Right renal pelvis (tissue), 4 donors: ENCODE measurements around the gene ANKS4B. TPM values are rescaled to one million over a fixed set of nuclear protein-coding genes. Genes with fewer than 3 reads are reported as not detected.
"Not testable (repeated sequence)": the region's sequence is repeated elsewhere in the genome, so short reads cannot be mapped to it uniquely, and the experiment has no call there.

Source experiments
- DNase-seq, 4 donors: peaks; one replicate each; pipeline ENCODE4 v3.0.0-alpha.2; 2013; ENCODE audit warnings: low read depth in 4 of 4, low spot score in 3 of 4, missing footprints in 1 of 4
- polyA plus RNA-seq, 4 donors: library from polyadenylated mRNA; unstranded; fragments of 120-200 nt; gene quantifications; one replicate each; pipeline ENCODE4 v1.2.1, GENCODE V29; 2013; ENCODE audit not compliant: insufficient read length in 4 of 4

Gene ANKS4B
- polyA plus RNA-seq, 4 donors, result 4.2 to 5.8 (median 4.8) TPM

DNA sequence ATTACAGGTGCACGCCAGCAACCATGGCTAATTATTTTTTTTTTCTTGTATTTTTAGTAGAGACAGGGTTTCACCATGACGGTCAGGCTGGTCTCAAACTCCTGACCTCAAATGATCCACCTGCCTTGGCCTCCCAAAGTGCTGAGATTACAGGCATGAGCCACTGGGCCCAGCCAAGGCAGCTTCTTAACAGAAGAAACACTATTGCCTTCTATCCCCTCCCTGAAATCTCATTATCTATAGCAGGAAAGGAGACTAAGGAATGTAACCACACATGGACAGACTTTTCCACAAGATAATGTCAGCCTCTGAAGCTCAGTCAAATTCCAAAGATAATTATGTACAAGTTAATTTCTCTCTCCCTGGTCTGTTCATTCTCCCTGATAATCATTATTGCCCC, 16.4 kb upstream of the ANKS4B start:
- DNase-seq, result no peak

DNA sequence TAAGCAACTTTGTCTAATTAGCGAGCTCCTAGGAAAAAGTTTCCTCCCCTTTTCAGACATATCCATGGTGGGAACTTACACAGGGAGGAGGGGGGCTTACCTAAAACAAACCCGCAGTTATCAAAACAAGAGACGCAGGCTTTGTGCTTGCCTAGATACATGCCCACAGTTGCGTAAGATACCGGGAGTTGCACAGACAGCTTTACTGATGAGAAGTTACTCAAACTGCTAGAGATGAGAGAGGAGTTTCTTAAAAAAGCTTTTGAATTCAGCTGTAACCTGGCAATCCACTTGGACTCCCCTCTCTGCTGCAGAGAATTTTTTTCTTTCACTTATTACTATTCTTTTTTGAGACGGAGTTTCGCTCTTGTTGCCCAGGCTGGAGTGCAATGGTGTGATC, 15.3 kb upstream of the ANKS4B start:
- DNase-seq, result no peak

DNA sequence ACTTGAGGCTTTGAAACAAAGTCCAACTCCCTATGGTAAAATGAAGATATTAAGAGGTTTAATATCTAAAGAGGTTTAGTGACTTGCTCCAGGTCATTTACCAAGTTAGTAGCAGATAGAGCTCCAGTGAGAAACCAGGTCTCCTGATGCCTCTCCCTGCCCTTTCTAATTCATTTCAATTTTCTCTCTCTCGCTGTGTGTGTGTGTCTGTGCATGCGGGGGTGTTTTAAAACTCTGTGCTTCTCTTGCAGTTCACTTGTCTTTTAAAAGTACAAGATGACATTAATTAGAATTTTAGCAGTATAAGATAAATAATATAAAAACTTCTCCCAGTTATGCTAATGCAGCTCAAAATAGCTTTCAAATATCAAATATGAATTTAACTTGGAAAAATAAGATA, 13.9 kb upstream of the ANKS4B start:
- no peak for DNase-seq

- DNase-seq, result no peak
Measured at GRCh38 chr16:21222495-21223337, 10.8 kb upstream of the ANKS4B start.

- DNase-seq, result no peak
Measured at GRCh38 chr16:21223787-21224186, 9.7 kb upstream of the ANKS4B start.

DNA sequence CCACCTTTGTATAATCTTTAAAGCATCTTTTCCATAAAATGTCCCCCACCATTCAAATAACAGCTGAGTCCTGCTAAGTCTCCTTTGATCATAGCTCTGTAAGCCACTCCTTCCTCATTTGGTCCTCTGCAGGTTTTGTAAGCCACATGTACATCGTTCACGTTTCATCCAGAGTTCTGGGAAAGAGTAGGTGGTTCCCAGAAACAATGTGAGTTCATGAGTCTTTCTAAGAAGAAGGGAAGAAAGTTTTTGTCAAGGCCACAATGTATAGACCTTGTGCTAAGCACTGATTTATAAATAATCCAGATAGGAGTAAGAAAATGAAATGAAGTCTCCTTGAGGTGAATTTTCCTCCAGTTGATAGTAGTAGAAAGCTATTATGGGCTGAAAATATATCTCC, 8.7 kb upstream of the ANKS4B start:
- DNase-seq, result no peak

- no peak for DNase-seq
Measured at GRCh38 chr16:21226749-21227148, 6.8 kb upstream of the ANKS4B start.

GRCh38 chr16:21227866-21228265, 5.6 kb upstream of the ANKS4B start:
- DNase-seq, result no peak

- no peak for DNase-seq
Measured at GRCh38 chr16:21228361-21228872, 5.1 kb upstream of the ANKS4B start.

- DNase-seq, result no peak
Measured at GRCh38 chr16:21233045-21233520, 416 bp upstream of the ANKS4B start.

DNA sequence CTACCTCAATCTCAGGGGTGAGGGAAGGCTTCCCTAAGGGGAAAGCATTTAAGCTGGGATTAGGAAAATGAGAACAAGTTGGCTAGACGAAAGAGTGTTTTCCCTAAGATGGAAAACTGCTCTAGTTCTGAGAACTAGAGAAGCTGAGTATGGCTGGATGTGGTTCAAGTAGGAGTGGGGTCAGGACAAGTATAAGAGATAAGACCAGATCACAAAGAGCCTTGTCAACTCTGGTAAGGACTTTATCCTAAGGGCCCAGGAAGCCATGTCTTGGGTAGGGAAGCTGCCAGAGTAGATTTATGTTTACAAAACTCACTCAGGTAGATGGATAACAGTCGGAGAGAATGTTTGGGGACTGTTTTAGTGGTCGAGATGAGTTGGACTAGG, 1.7 kb downstream of the ANKS4B start:
- DNase-seq, result no peak

DNA sequence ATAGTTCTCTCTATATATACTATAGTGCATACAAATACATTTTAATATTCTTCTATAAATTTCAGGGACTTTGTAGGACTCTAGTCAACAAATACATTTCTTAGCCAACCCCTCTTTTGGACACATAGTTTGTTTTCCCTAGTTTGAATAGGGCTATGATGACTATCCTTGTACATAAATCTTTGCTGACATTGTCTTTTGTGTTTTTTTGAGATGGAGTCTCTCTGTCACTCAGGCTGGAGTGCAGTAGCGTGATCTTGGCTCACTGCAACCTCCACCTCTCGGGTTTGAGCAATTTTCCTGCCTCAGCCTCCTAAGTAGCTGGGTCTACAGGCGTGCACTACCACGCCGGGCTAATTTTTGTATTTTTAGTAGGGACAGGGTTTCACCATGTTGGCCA, 3.3 kb downstream of the ANKS4B start:
- DNase-seq, result no peak

- no peak for DNase-seq
Measured at GRCh38 chr16:21239646-21240045, 6.1 kb downstream of the ANKS4B start.

- DNase-seq, result no peak
Measured at GRCh38 chr16:21242756-21243155, 9.3 kb downstream of the ANKS4B start.

- DNase-seq, result no peak
Measured at GRCh38 chr16:21244518-21245215, 11.2 kb downstream of the ANKS4B start.

- DNase-seq, result not testable (repeated sequence)
Measured at GRCh38 chr16:21248179-21248578, 14.7 kb downstream of the ANKS4B start.

DNA sequence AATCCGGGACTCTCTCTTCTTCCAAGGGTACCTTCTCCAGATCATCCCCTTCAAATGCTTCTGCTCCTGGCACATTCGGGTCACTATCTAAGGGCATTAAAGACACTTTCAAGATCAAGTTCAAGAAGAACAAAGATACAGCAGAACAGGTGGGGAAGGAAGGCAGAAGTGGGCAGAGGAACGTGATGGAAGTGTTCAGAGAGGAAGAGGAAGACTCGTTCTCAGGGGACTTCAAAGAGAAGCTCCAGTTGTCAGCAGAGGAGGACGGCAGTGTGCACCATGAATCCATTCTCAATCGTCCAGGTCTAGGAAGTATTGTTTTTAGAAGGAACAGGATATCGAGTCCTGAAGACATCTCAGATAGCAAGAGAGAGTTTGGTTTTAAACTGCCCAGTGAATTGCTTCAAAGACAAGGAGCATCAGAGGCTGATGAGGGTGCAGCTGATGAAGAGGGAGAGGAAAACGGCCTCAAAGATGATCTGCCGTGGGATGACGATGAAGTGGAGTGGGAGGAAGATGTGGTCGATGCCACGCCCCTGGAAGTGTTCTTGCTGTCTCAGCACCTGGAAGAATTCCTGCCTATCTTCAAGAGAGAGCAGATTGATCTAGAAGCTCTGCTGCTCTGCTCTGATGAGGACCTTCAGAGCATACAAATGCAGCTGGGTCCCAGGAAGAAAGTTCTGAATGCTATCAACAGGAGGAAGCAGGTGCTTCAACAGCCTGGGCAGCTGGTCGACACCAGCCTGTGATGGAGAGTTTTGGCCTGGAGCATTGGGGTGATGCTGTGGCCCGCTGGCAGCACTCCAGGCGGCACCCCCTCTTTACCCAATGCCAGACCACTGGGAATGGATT, 16.8 kb downstream of the ANKS4B start:
- DNase-seq, result no peak

GRCh38 chr16:21253470-21253869, 20.0 kb downstream of the ANKS4B start:
- DNase-seq, result no peak

DNA sequence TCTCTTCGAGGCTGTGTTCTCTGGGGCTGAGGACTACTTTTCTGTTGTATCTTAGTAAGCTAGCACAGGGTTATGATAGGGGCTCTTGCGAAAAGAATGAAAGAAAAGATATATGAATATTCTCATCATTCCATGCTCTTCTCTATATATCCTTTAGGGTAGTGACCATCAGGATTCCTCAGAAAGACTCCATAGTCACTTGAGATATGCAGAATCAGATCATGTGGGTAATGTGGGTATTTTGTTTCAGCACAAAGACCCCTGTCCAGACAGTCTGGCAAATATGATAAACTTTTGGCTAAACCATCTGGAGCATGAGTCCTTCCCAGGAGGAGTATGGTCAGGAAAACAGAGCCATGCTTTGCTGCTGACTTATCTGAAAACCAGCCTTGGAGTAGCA, 23.1 kb downstream of the ANKS4B start:
- no peak for DNase-seq

- no peak for DNase-seq
Measured at GRCh38 chr16:21257284-21257683, 23.8 kb downstream of the ANKS4B start.
